ENCODE data around the gene ZNF300. TPM values are rescaled to one million over a fixed set of nuclear protein-coding genes. Genes with fewer than 3 reads are reported as not detected.
"Not testable (repeated sequence)": the region's sequence is repeated elsewhere in the genome, so short reads cannot be mapped to it uniquely, and the experiment has no call there.

The ZNF300 gene
- 53.0 TPM for polyA plus RNA-seq (ENCODE audit: insufficient read length)
- long read RNA-seq, donor 1, full-length matches to known transcripts: 4 of 4 reads
- long read RNA-seq, donor 1, partial matches to known transcripts: 0 of 4 reads
- long read RNA-seq, donor 1, other reads (novel, unspliced or antisense): 0 of 4 reads
- long read RNA-seq, donor 2, full-length matches to known transcripts: 5 of 5 reads
- long read RNA-seq, donor 2, partial matches to known transcripts: 0 of 5 reads
- long read RNA-seq, donor 2, other reads (novel, unspliced or antisense): 0 of 5 reads
- long read RNA-seq, donor 3, full-length matches to known transcripts: 6 of 6 reads
- long read RNA-seq, donor 3, partial matches to known transcripts: 0 of 6 reads
- long read RNA-seq, donor 3, other reads (novel, unspliced or antisense): 0 of 6 reads
- long read RNA-seq, donor 4, full-length matches to known transcripts: 1 of 1 reads
- long read RNA-seq, donor 4, partial matches to known transcripts: 0 of 1 reads
- long read RNA-seq, donor 4, other reads (novel, unspliced or antisense): 0 of 1 reads
- long read RNA-seq, donor 5, full-length matches to known transcripts: 5 of 5 reads
- long read RNA-seq, donor 5, partial matches to known transcripts: 0 of 5 reads
- long read RNA-seq, donor 5, other reads (novel, unspliced or antisense): 0 of 5 reads
- long read RNA-seq, donor 6, full-length matches to known transcripts: 6 of 11 reads
- long read RNA-seq, donor 6, partial matches to known transcripts: 0 of 11 reads
- long read RNA-seq, donor 6, other reads (novel, unspliced or antisense): 5 of 11 reads
- long read RNA-seq, donor 7, full-length matches to known transcripts: 12 of 12 reads
- long read RNA-seq, donor 7, partial matches to known transcripts: 0 of 12 reads
- long read RNA-seq, donor 7, other reads (novel, unspliced or antisense): 0 of 12 reads
- long read RNA-seq, donor 8: 0 reads

GRCh38 chr5:150904479-150905311 lies at the start of gene ZNF300:
Gene ZNF300, minus strand, starts transcription at chr5:150904980. Its CDS starts 1,825 bp downstream, at chr5:150903155.
- DNase-seq: peak; percentile 95

GRCh38 chr5:150948539-150948938 lies 43.8 kb upstream of the ZNF300 start:
- no peak for DNase-seq

- DNase-seq: peak; percentile 94
These were observed 41.6 kb upstream of the ZNF300 start for GRCh38 chr5:150946351-150946905.

- peak; percentile 35 for DNase-seq
These were observed 41.2 kb upstream of the ZNF300 start for GRCh38 chr5:150945947-150946346.

GRCh38 chr5:150945486-150945885 lies 40.7 kb upstream of the ZNF300 start:
- no peak for DNase-seq

GRCh38 chr5:150931368-150931965 lies 26.7 kb upstream of the ZNF300 start:
- no peak for DNase-seq

- DNase-seq: no peak
These were observed 13.8 kb upstream of the ZNF300 start for GRCh38 chr5:150918613-150919012.

GRCh38 chr5:150912312-150912814 lies 7.6 kb upstream of the ZNF300 start:
- DNase-seq: no peak

GRCh38 chr5:150905312-150905683 lies 518 bp upstream of the ZNF300 start:
- DNase-seq: no peak

GRCh38 chr5:150901446-150901845 lies 3.3 kb downstream of the ZNF300 start:
- no peak for DNase-seq

GRCh38 chr5:150895431-150896428 lies 9.1 kb downstream of the ZNF300 start:
- no peak for DNase-seq

GRCh38 chr5:150879358-150879757 lies 25.4 kb downstream of the ZNF300 start:
- DNase-seq: no peak

- no peak for DNase-seq
These were observed 42.7 kb downstream of the ZNF300 start for GRCh38 chr5:150862070-150862469.

- DNase-seq: no peak
These were observed 44.4 kb downstream of the ZNF300 start for GRCh38 chr5:150860246-150860821.

GRCh38 chr5:150856700-150857099 lies 48.1 kb downstream of the ZNF300 start:
- DNase-seq: not testable (repeated sequence)

- DNase-seq: no peak
These were observed 51.2 kb downstream of the ZNF300 start for GRCh38 chr5:150853561-150853960.

- DNase-seq: no peak
These were observed 53.7 kb downstream of the ZNF300 start for GRCh38 chr5:150851039-150851438.

- DNase-seq: no peak
These were observed 56.5 kb downstream of the ZNF300 start for GRCh38 chr5:150848271-150848670.

- DNase-seq: no peak
These were observed 57.5 kb downstream of the ZNF300 start for GRCh38 chr5:150847334-150847695.
